GM18868 (cell line): Measurements from ENCODE around the gene RARS1.

Experiments
- ATAC-seq: cut with Tn5 transposase; IDR thresholded peaks from one replicate; pipeline ENCODE4 v1.9.1; 2021; ENCODE audit warnings: mild to moderate bottlenecking, moderate library complexity; ENCODE audit not compliant: unreplicated experiment

Gene RARS1

DNA sequence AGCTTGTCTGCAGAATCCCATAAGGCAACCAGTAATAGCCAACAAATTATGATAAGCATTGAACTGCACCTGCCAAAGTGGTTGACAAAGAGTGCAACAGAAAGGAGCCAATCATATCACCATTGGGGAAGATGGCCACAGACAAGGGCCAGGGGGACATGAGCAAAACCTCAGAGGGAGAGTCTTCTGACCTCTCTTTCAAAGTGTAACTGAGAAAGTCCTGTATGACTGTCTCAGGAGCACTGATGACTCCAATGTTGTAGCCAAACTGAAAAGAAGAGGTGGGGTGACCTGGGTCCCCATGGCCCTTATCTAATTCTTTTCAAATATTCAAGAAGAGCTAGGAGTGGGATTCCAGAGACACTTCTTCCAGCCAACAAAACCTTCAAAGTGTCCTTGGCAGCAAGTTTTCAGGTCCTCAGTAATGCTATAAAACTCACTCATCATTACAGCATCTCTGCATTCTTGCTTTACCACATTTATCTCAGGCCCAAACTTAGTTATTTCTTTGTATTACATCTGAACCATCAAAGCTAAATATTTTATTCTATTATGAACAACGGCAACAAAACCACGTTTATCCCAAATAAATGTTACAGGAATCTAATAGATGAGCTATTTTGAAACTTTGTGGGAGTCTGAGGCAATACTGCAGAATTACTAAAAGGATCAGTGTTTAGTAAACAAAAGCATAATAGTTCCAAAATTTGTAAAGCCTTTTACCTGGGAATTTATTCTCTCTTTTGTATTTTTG lies 67.3 kb downstream of the RARS1 start:
- ATAC-seq: no peak

DNA sequence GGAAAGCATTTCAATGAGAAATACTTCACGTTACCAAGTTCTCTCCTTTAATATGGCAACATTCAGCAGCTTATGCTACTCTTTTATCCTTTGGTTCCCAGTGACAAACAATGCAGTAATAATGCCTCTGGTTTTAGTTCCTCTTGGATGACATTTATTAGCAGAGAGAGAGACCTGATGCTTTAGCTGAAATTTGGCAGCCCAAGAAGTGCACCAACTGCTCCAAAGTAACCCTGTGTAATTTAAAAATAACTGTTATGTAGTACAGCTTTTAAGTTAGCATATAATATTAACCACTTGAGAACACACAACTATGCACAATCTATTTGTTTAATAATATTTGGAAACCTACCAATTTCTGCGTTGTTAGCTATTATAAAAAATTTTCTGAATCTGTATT lies 71.1 kb downstream of the RARS1 start:
- ATAC-seq: no peak

DNA sequence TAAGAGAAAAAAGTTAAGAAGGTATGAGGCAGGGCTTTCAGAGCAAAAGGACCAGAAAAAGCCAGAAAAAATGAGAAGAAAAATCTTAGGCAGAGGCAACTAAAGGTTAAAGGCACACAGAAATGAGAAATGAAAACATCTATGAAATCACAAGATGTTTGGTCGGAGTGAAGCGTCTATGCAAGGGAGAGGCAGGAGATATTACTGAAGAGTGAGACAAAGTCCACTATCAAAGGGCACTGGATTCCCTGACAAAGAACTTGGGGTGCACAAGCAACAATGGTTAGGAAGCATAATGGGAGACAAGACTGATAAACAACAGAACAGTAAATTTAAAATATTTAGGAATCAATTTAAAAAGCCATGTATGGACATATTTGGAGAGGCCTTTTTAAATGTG lies 76.0 kb downstream of the RARS1 start:
- ATAC-seq: no peak

DNA sequence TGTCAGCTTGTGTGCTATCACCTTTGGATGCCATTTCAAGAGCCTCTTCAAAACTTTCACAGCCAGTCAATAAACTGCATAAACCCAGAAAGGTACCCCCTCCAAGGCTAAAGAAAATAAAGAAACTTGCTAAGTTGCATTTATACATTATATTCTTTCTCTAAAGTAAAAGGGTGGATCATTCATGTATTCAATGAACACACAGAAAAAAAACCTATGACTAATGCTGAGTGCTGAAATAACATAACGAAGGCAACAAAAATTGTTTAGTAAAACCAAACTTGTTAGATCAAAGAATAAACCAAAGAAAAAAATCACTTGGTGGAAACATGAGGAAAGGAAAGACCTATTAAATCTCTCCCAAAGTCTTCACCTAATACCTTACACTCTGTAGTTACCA lies 77.7 kb downstream of the RARS1 start:
- no peak for ATAC-seq

DNA sequence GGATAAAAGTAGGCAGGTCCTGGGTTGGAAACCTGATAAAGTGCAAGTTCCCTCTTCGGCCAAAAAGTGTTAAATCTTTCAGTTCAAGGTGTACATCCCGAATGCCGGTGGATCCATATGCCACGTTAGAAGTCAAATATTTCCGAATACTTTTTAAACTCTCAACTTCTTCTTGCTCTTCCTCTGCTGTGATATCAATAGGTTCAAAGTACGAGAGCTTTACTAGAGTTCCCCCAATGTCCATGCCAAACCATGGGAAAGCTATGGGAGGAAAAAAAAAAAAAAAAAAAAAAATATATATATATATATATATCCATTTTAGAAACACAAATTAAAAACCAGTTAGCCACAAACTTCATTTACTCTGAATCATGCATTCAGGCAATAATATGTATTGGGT lies 82.5 kb downstream of the RARS1 start:
- no peak for ATAC-seq
